IMR-90 (cell line): ENCODE measurements around the gene STAG1. TPM values are rescaled to one million over a fixed set of nuclear protein-coding genes. Genes with fewer than 3 reads are reported as not detected.
"Not testable (repeated sequence)": the region's sequence is repeated elsewhere in the genome, so short reads cannot be mapped to it uniquely, and the experiment has no call there.

Source experiments
- ATAC-seq: fragments of 200-7000 bp; cut with Tn5 transposase; 2 replicates; pipeline ENCODE4 v1.9.1; 2020; ENCODE audit warnings: low read depth, mild to moderate bottlenecking, moderate library complexity
- BruUV-seq: library from RNA; stranded (reverse); fragments of 400-500 nt; replicated peaks from 2 replicates; lab custom pipeline; 2021; lab: Mats Ljungman, UMichigan
- CTCF ChIA-PET: fragments of 300-600 bp; formaldehyde crosslinking; extraction: SDS; loops from one replicate; lab custom pipeline; 2021; ENCODE audit warnings: antibody characterized with exemption; lab: Yijun Ruan, JAX
- POLR2A ChIA-PET: fragments of 300-600 bp; sonication (Branson Sonifier 250); formaldehyde crosslinking; loops from one replicate; lab custom pipeline; 2022; ENCODE audit warnings: antibody characterized with exemption; ENCODE audit not compliant: unreplicated experiment; lab: Charles Lee
- DNase-seq: peaks from one replicate; pipeline ENCODE4 v3.0.0; 2013
- H2AFZ ChIP-seq: replicated peaks from 2 replicates; pipeline ENCODE3; 2013; ENCODE audit warnings: low read length, mild to moderate bottlenecking; ENCODE audit not compliant: poor library complexity
- H2AK5ac ChIP-seq: 2 replicates; pipeline ENCODE4 v1.6.1; 2013; ENCODE audit warnings: low read depth, low read length, inconsistent platforms
- H2AK9ac ChIP-seq: replicated peaks from 2 replicates; pipeline ENCODE3; 2013; ENCODE audit warnings: mild to moderate bottlenecking, low read depth, low read length, moderate library complexity; ENCODE audit not compliant: poor library complexity
- H2BK120ac ChIP-seq: 2 replicates; pipeline ENCODE4 v1.6.1; 2013; ENCODE audit warnings: low read depth, low read length, inconsistent platforms
- H2BK15ac ChIP-seq: 3 replicates; pipeline ENCODE4 v1.6.1; 2013; ENCODE audit warnings: low read depth, low read length, inconsistent platforms
- H2BK20ac ChIP-seq: 2 replicates; pipeline ENCODE4 v1.6.1; 2013; ENCODE audit warnings: low read depth, mild to moderate bottlenecking, inconsistent platforms, low read length, moderate library complexity
- H2BK5ac ChIP-seq: 2 replicates; pipeline ENCODE4 v1.6.1; 2013; ENCODE audit warnings: mild to moderate bottlenecking, low read depth, low read length, inconsistent platforms; ENCODE audit not compliant: poor library complexity, severe bottlenecking
- H3K14ac ChIP-seq: replicated peaks from 2 replicates; pipeline ENCODE4 v1.6.1; 2013; ENCODE audit warnings: low read depth, low read length, inconsistent platforms
- H3K18ac ChIP-seq: 2 replicates; pipeline ENCODE4 v1.6.1; 2013; ENCODE audit warnings: low read depth, low read length, control low read depth
- H3K23ac ChIP-seq: 2 replicates; pipeline ENCODE4 v1.6.1; 2013; ENCODE audit warnings: low read depth, low read length, inconsistent platforms
- H3K27ac ChIP-seq: 2 replicates; pipeline ENCODE4 v1.5.1; 2013; ENCODE audit warnings: mild to moderate bottlenecking, control low read depth, low read length; ENCODE audit not compliant: insufficient read depth
- H3K27me3 ChIP-seq: 2 replicates; pipeline ENCODE4 v1.6.1; 2013; ENCODE audit warnings: low read length; ENCODE audit not compliant: control insufficient read depth, insufficient read depth
- H3K36me3 ChIP-seq: 2 replicates; pipeline ENCODE4 v1.6.1; 2013; ENCODE audit warnings: low read length, mixed read lengths; ENCODE audit not compliant: control insufficient read depth, insufficient read depth
- H3K4ac ChIP-seq: 2 replicates; pipeline ENCODE4 v1.6.1; 2013; ENCODE audit warnings: low read depth, low read length, inconsistent platforms
- H3K4me1 ChIP-seq: 2 replicates; pipeline ENCODE4 v1.6.1; 2013; ENCODE audit warnings: low read length, mixed read lengths; ENCODE audit not compliant: control insufficient read depth, insufficient read depth
- H3K4me2 ChIP-seq: 2 replicates; pipeline ENCODE4 v1.6.1; 2013; ENCODE audit warnings: low read depth, mild to moderate bottlenecking, control low read depth, low read length, moderate library complexity
- H3K4me3 ChIP-seq: 2 replicates; pipeline ENCODE4 v1.5.1; 2013; ENCODE audit warnings: low read depth, mild to moderate bottlenecking, control low read depth, low read length, moderate library complexity; ENCODE audit not compliant: insufficient read depth
- H3K56ac ChIP-seq: 2 replicates; pipeline ENCODE4 v1.6.1; 2013; ENCODE audit warnings: low read length, inconsistent platforms; ENCODE audit not compliant: insufficient read depth; ENCODE audit errors: extremely low read depth
- H3K79me1 ChIP-seq, 2 experiments: 2 replicates each; pipeline ENCODE4 v1.6.1; 2013; ENCODE audit warnings: low read length in 2 of 2, inconsistent platforms in 1 of 2, low read depth in 1 of 2
- H3K9ac ChIP-seq: 2 replicates; pipeline ENCODE4 v1.6.1; 2013; ENCODE audit warnings: low read depth, low read length, control low read depth
- H3K9me1 ChIP-seq: 2 replicates; pipeline ENCODE4 v1.6.1; 2013; ENCODE audit warnings: low read length, inconsistent platforms; ENCODE audit not compliant: insufficient read depth
- H3K9me3 ChIP-seq: 2 replicates; pipeline ENCODE4 v1.6.1; 2013; ENCODE audit warnings: low read length; ENCODE audit not compliant: control insufficient read depth, insufficient read depth
- H4K20me1 ChIP-seq: 2 replicates; pipeline ENCODE4 v1.6.1; 2013; ENCODE audit warnings: low read length, inconsistent platforms; ENCODE audit not compliant: insufficient read depth
- H4K5ac ChIP-seq: 2 replicates; pipeline ENCODE4 v1.6.1; 2013; ENCODE audit warnings: mild to moderate bottlenecking, low read depth, low read length, control low read depth
- H4K8ac ChIP-seq, 2 experiments: 2 replicates each; pipeline ENCODE4 v1.6.1; 2013; ENCODE audit warnings: low read depth in 2 of 2, low read length in 2 of 2, control low read depth in 1 of 2, inconsistent platforms in 1 of 2
- H4K91ac ChIP-seq: 2 replicates; pipeline ENCODE4 v1.6.1; 2013; ENCODE audit warnings: low read depth, low read length, inconsistent platforms; ENCODE audit not compliant: insufficient read depth
- WGBS, 2 experiments: methylation state at CpG; one replicate each; pipeline versions ENCODE4 v1.1.5 to v1.1.7; 2013; ENCODE audit warnings: missing lambda C conversion rate in 2 of 2; ENCODE audit not compliant: insufficient read length in 1 of 2; ENCODE audit errors: extremely low coverage in 2 of 2; 5-methylcytosine and 5-hydroxymethylcytosine counted together
- dilution Hi-C: fragments of 300-500 bp; cut with HindIII; formaldehyde crosslinking; loops from one replicate; pipeline ENCODE4 v1.14.3; 2018; ENCODE audit warnings: low sequenced_read_pairs; ENCODE audit not compliant: unreplicated experiment
- in situ Hi-C: fragments of 300-500 bp; cut with MboI; formaldehyde crosslinking; loops from 3 replicates; pipeline ENCODE4 v1.14.3; 2019; ENCODE audit warnings: low sequenced_read_pairs, inconsistent platforms, mixed read lengths
- intact Hi-C: fragments of 100-400 bp; cut with micrococcal nuclease; formaldehyde crosslinking; loops from 2 replicates; pipeline ENCODE4 v1.10.0; 2022
- polyA plus RNA-seq, 3 experiments: library from polyadenylated mRNA; depleted of rRNA; stranded (reverse); fragments of >200 nt; gene quantifications; 2 replicates each; pipeline ENCODE4 v1.2.3, GENCODE V29; 2012; ENCODE audit warnings: low replicate concordance in 1 of 3
- total RNA-seq: library from RNA; depleted of rRNA; stranded (reverse); fragments of >200 nt; gene quantifications from 2 replicates; pipeline ENCODE4 v1.2.3, GENCODE V29; 2012

Gene STAG1
- total and polyA plus RNA-seq, 2 of the 4 experiments (the other 2 are of a cell fraction): 9.6 to 32.3 TPM

- H3K4me2 ChIP-seq, H3K27ac ChIP-seq, H2AFZ ChIP-seq, H3K18ac ChIP-seq, H3K23ac ChIP-seq, H3K4me3 ChIP-seq, H3K27me3 ChIP-seq, H4K8ac ChIP-seq, H3K56ac ChIP-seq, POLR2A ChIA-PET, H4K5ac ChIP-seq, H2AK9ac ChIP-seq, H3K4me1 ChIP-seq, intact Hi-C loops, H2BK20ac ChIP-seq, H2BK5ac ChIP-seq, H3K9me1 ChIP-seq, DNase-seq, ATAC-seq, BruUV-seq, H3K79me1 ChIP-seq, H3K36me3 ChIP-seq, dilution Hi-C loops, H4K91ac ChIP-seq, H3K9me3 ChIP-seq, H3K9ac ChIP-seq, in situ Hi-C loops, H3K14ac ChIP-seq, H2BK120ac ChIP-seq, H4K20me1 ChIP-seq, H2AK5ac ChIP-seq, H2BK15ac ChIP-seq, CTCF ChIA-PET, H3K4ac ChIP-seq: not testable (repeated sequence)
- WGBS, 2 experiments: 100% methylated on average over 1 of the region's 10 CpGs; no CpG with 5 or more reads in 1 of the 2 experiments
These were observed 49.0 kb upstream of the STAG1 start for GRCh38 chr3:136801146-136801545.
